Osteoblast (primary cell): ENCODE measurements around the gene ZNF394. TPM values are rescaled to one million over a fixed set of nuclear protein-coding genes. Genes with fewer than 3 reads are reported as not detected.

Experiments used
- DNase-seq: peaks from one replicate; pipeline ENCODE4 v3.0.0; 2011; ENCODE audit warnings: low spot score, mixed read lengths; ENCODE audit not compliant: insufficient read length; ENCODE audit errors: missing footprints
- H2AFZ ChIP-seq: 2 replicates; pipeline ENCODE4 v1.6.0; 2011; ENCODE audit warnings: mild to moderate bottlenecking, low read length
- H3K27ac ChIP-seq: 2 replicates; pipeline ENCODE4 v1.5.1; 2011; ENCODE audit warnings: mild to moderate bottlenecking, low read depth, low read length, moderate library complexity
- H3K27me3 ChIP-seq: 2 replicates; pipeline ENCODE4 v1.6.0; 2012; ENCODE audit warnings: mild to moderate bottlenecking, control low read depth, inconsistent platforms, low read length, moderate library complexity; ENCODE audit not compliant: insufficient read depth
- H3K36me3 ChIP-seq: 2 replicates; pipeline ENCODE4 v1.5.1; 2011; ENCODE audit warnings: mild to moderate bottlenecking, low read length, control low read depth, moderate library complexity; ENCODE audit not compliant: insufficient read depth
- H3K4me1 ChIP-seq: 2 replicates; pipeline ENCODE4 v1.5.1; 2011; ENCODE audit warnings: mild to moderate bottlenecking, low read length, control low read depth, moderate library complexity; ENCODE audit not compliant: insufficient read depth
- H3K4me2 ChIP-seq: 2 replicates; pipeline ENCODE4 v1.6.0; 2011; ENCODE audit warnings: mild to moderate bottlenecking, low read length; ENCODE audit not compliant: insufficient read depth
- H3K4me3 ChIP-seq: fragments of 200-600 bp; sonication (generic); 3 replicates; pipeline ENCODE4 v1.5.1; 2012; ENCODE audit warnings: mild to moderate bottlenecking, low read length, inconsistent platforms; ENCODE audit not compliant: insufficient read depth
- H3K79me2 ChIP-seq: 2 replicates; pipeline ENCODE4 v1.6.0; 2012; ENCODE audit warnings: mild to moderate bottlenecking, low read length, control low read depth, inconsistent platforms; ENCODE audit not compliant: insufficient read depth
- H3K9me3 ChIP-seq: 2 replicates; pipeline ENCODE4 v1.5.1; 2011; ENCODE audit warnings: low read depth, low read length, control low read depth
- H4K20me1 ChIP-seq: 2 replicates; pipeline ENCODE4 v1.6.0; 2012; ENCODE audit warnings: mild to moderate bottlenecking, low read length, control low read depth; ENCODE audit not compliant: insufficient read depth
- CTCF ChIP-seq: IDR thresholded peaks from 2 replicates; pipeline ENCODE4 v1.5.1; 2011; ENCODE audit warnings: mild to moderate bottlenecking, low read depth, low read length, moderate library complexity; ENCODE audit errors: extremely low read depth
- total RNA-seq: library from RNA; depleted of rRNA; stranded (reverse); fragments of >200 nt; gene quantifications from 2 replicates; pipeline ENCODE4 v1.2.3, GENCODE V29; 2012

Gene ZNF394
- total RNA-seq, 1 donor = 34.7 TPM

- H3K9me3 ChIP-seq = no peaks in the 10 kb centered on the region
- H2AFZ ChIP-seq = peak overlapping the region; percentile 51
- no peak overlapping the region for H3K27ac ChIP-seq
- H3K27me3 ChIP-seq = no peaks in the 10 kb centered on the region
- peak; percentile 45 for DNase-seq
- H3K4me2 ChIP-seq = peak overlapping the region; percentile 7
- H3K79me2 ChIP-seq = peaks cover 35% of the 10 kb centered on the region
- H3K4me3 ChIP-seq = peak overlapping the region; percentile 4
- H3K36me3 ChIP-seq = no peaks in the 10 kb centered on the region
- peaks cover 13% of the 10 kb centered on the region for H3K4me1 ChIP-seq
- no peaks in the 10 kb centered on the region for H4K20me1 ChIP-seq
- no peak for TF ChIP-seq CTCF
Measured at GRCh38 chr7:99469381-99470065, 30.6 kb downstream of the ZNF394 start.

GRCh38 chr7:99468336-99468918 lies 31.7 kb downstream of the ZNF394 start:
- no peak overlapping the region for H2AFZ ChIP-seq
- no peak overlapping the region for H3K27ac ChIP-seq
- H3K27me3 ChIP-seq = no peaks in the 10 kb centered on the region
- H3K36me3 ChIP-seq = peaks cover 6% of the 10 kb centered on the region
- H3K4me3 ChIP-seq = no peak overlapping the region
- peaks cover 35% of the 10 kb centered on the region for H3K79me2 ChIP-seq
- H3K4me1 ChIP-seq = peaks cover 13% of the 10 kb centered on the region
- TF ChIP-seq CTCF = no peak
- peaks cover 2% of the 10 kb centered on the region for H4K20me1 ChIP-seq
- peak; percentile 49 for DNase-seq
- H3K9me3 ChIP-seq = no peaks in the 10 kb centered on the region
- no peak overlapping the region for H3K4me2 ChIP-seq

- Histone ChIP-seq H3K36me3 (peaks cover 14% of the 10 kb centered on the region), H3K4me1 (peaks cover 13% of the 10 kb centered on the region), H3K79me2 (peaks cover 57% of the 10 kb centered on the region), H4K20me1 (peaks cover 9% of the 10 kb centered on the region), H3K4me2 (peak overlapping the region; percentile 84), H2AFZ (peak overlapping the region; percentile 98), H3K9me3 (no peaks in the 10 kb centered on the region), H3K4me3 (peak overlapping the region; percentile 78), H3K27ac (peak overlapping the region; percentile 83), H3K27me3 (no peaks in the 10 kb centered on the region)
- no peak for TF ChIP-seq CTCF
- DNase-seq = no peak
Measured at GRCh38 chr7:99465421-99465768, 34.7 kb downstream of the ZNF394 start.

- peak; percentile 11 for TF ChIP-seq CTCF
- no peak overlapping the region for H3K4me3 ChIP-seq
- no peaks in the 10 kb centered on the region for H3K27me3 ChIP-seq
- peaks cover 53% of the 10 kb centered on the region for H3K36me3 ChIP-seq
- H2AFZ ChIP-seq = no peak overlapping the region
- peak; percentile 64 for DNase-seq
- peaks cover 98% of the 10 kb centered on the region for H3K79me2 ChIP-seq
- H3K4me2 ChIP-seq = no peak overlapping the region
- no peak overlapping the region for H3K27ac ChIP-seq
- H3K4me1 ChIP-seq = peaks cover 10% of the 10 kb centered on the region
- peaks cover 39% of the 10 kb centered on the region for H4K20me1 ChIP-seq
- no peaks in the 10 kb centered on the region for H3K9me3 ChIP-seq
Measured at GRCh38 chr7:99461221-99461620, 38.9 kb downstream of the ZNF394 start.
